Neuron (in vitro differentiated cells): ENCODE results near the gene SLCO3A1.

Source experiments
- H2AFZ ChIP-seq: one replicate; pipeline ENCODE4 v1.6.1; 2013; ENCODE audit warnings: low read depth, mild to moderate bottlenecking, inconsistent platforms, low read length, moderate library complexity
- H3K27me3 ChIP-seq: one replicate; pipeline ENCODE4 v1.6.1; 2013; ENCODE audit warnings: low read length; ENCODE audit not compliant: insufficient read depth
- H3K36me3 ChIP-seq: one replicate; pipeline ENCODE4 v1.6.1; 2013; ENCODE audit warnings: low read length; ENCODE audit not compliant: insufficient read depth
- H3K4me1 ChIP-seq: one replicate; pipeline ENCODE4 v1.6.1; 2013; ENCODE audit warnings: low read length; ENCODE audit not compliant: insufficient read depth
- H3K4me3 ChIP-seq: 2 replicates; pipeline ENCODE4 v1.5.1; 2013; ENCODE audit warnings: mild to moderate bottlenecking, low read length, moderate library complexity
- H3K9me3 ChIP-seq: one replicate; pipeline ENCODE4 v1.6.1; 2013; ENCODE audit warnings: low read length

Gene SLCO3A1

GRCh38 chr15:92021792-92022191 is 168.3 kb downstream of the SLCO3A1 start:
- no peaks in the 10 kb centered on the region for H3K36me3 ChIP-seq
- H3K27me3 ChIP-seq = no peaks in the 10 kb centered on the region
- H3K9me3 ChIP-seq = no peaks in the 10 kb centered on the region
- H2AFZ ChIP-seq = no peak overlapping the region
- no peak overlapping the region for H3K4me3 ChIP-seq
- no peaks in the 10 kb centered on the region for H3K4me1 ChIP-seq

- Histone ChIP-seq H3K4me3 (no peak overlapping the region), H3K9me3 (no peaks in the 10 kb centered on the region), H3K4me1 (no peaks in the 10 kb centered on the region), H3K36me3 (no peaks in the 10 kb centered on the region), H2AFZ (no peak overlapping the region), H3K27me3 (no peaks in the 10 kb centered on the region)
Measured at GRCh38 chr15:92023965-92024364, 170.5 kb downstream of the SLCO3A1 start.

DNA sequence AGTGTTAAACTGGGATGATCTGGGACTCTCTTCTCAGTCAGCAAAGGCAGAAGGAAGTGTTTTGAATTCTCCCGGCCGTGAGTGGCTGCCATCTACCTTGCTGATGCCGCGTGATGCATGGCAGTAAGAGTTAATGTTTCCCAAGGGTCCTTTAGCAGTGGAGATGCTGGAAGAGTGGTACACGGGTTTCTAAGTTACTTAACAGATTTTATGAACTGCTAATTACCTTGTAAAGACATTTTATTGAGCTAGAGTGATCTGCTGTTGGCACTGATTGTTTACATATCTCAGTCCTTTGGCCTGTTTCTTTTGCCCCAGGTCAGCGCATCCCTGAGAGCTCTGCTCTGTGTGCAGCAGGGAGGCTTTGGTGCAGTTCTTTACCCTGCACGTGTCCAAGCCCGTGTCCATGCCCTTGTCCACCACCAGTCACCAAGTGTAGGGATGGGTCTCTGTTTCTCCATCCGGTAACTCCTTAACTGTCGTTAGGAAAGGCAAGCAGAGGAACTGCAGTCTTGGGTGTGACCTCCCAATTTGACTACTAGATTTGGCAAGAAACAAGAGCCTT is 172.3 kb downstream of the SLCO3A1 start:
- no peaks in the 10 kb centered on the region for H3K27me3 ChIP-seq
- H3K9me3 ChIP-seq = no peaks in the 10 kb centered on the region
- no peaks in the 10 kb centered on the region for H3K36me3 ChIP-seq
- H3K4me1 ChIP-seq = no peaks in the 10 kb centered on the region
- H2AFZ ChIP-seq = no peak overlapping the region
- no peak overlapping the region for H3K4me3 ChIP-seq

GRCh38 chr15:92028389-92028724 is 174.8 kb downstream of the SLCO3A1 start:
- Histone ChIP-seq H3K27me3 (no peaks in the 10 kb centered on the region), H3K4me1 (no peaks in the 10 kb centered on the region), H2AFZ (no peak overlapping the region), H3K4me3 (no peak overlapping the region), H3K9me3 (no peaks in the 10 kb centered on the region), H3K36me3 (no peaks in the 10 kb centered on the region)

DNA sequence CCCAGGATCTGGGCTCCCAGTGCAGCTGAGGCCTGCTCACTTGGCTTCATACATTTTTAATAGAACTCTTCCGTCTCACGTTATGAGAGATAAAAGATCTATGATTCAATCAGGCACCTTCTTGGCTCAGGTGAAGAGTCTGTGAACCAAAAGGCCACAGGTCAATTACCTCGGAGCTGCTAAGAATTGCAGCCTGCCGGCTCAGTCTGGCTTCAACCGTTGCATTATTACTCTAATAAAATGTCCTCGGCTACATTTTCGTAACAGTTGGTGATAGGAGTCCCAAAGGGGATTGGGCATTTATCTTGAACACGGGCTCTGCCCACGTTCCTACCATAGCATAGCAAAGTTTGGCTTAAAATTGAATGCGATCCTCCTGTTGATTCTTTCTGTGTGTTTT is 176.3 kb downstream of the SLCO3A1 start:
- H3K4me1 ChIP-seq = no peaks in the 10 kb centered on the region
- no peaks in the 10 kb centered on the region for H3K36me3 ChIP-seq
- H3K4me3 ChIP-seq = no peak overlapping the region
- H2AFZ ChIP-seq = no peak overlapping the region
- H3K9me3 ChIP-seq = no peaks in the 10 kb centered on the region
- H3K27me3 ChIP-seq = no peaks in the 10 kb centered on the region

- Histone ChIP-seq H2AFZ (no peak overlapping the region), H3K27me3 (no peaks in the 10 kb centered on the region), H3K9me3 (no peaks in the 10 kb centered on the region), H3K4me1 (no peaks in the 10 kb centered on the region), H3K4me3 (no peak overlapping the region), H3K36me3 (no peaks in the 10 kb centered on the region)
Measured at GRCh38 chr15:92033314-92033713, 179.8 kb downstream of the SLCO3A1 start.

DNA sequence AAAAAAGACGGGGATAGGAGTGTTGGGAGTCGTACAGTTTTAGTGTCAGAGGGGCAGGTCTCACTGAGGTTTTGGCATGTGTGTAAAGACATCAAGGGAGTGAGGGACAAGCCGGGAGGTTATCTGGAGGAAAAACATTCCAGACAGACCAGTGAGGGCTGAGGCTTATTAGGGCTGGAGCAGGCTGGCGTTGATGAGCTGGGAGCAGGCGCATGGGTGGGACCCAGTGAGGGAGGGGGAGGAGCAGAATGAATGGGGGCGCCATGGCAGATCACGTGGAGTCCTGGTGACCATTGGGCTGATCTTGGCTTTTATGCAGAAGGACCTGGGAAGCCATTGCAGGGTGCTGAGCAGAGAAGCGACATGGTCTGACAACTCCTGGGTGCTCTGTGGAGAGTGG is 180.2 kb downstream of the SLCO3A1 start:
- no peak overlapping the region for H2AFZ ChIP-seq
- no peaks in the 10 kb centered on the region for H3K9me3 ChIP-seq
- no peaks in the 10 kb centered on the region for H3K4me1 ChIP-seq
- H3K4me3 ChIP-seq = no peak overlapping the region
- no peaks in the 10 kb centered on the region for H3K36me3 ChIP-seq
- no peaks in the 10 kb centered on the region for H3K27me3 ChIP-seq

- Histone ChIP-seq H2AFZ (no peak overlapping the region), H3K27me3 (no peaks in the 10 kb centered on the region), H3K4me3 (no peak overlapping the region), H3K4me1 (no peaks in the 10 kb centered on the region), H3K36me3 (no peaks in the 10 kb centered on the region), H3K9me3 (no peaks in the 10 kb centered on the region)
Measured at GRCh38 chr15:92034227-92034626, 180.7 kb downstream of the SLCO3A1 start.

GRCh38 chr15:92035551-92035950 is 182.0 kb downstream of the SLCO3A1 start:
- no peaks in the 10 kb centered on the region for H3K27me3 ChIP-seq
- H3K4me3 ChIP-seq = no peak overlapping the region
- H2AFZ ChIP-seq = no peak overlapping the region
- H3K36me3 ChIP-seq = no peaks in the 10 kb centered on the region
- no peaks in the 10 kb centered on the region for H3K9me3 ChIP-seq
- H3K4me1 ChIP-seq = no peaks in the 10 kb centered on the region

DNA sequence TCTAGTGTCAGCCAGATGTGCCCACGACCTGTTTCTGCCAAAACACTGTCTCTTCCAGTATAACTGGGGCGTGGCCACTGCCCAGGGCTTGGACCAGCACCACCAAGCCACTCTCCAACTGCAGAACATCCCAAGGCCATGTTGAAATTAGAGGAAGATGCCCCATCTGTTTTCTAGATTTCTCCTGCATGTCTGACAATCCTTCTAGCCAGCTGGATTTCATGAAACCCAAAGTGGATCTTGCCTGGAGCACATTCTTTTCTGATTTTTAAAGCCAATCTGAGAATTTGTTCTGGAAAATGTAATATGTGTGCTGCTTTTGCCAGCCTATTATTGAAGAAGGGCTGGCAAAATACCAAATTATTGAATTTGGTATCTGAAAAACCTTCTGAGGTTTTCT is 182.5 kb downstream of the SLCO3A1 start:
- no peak overlapping the region for H3K4me3 ChIP-seq
- no peaks in the 10 kb centered on the region for H3K36me3 ChIP-seq
- H3K4me1 ChIP-seq = no peaks in the 10 kb centered on the region
- H2AFZ ChIP-seq = no peak overlapping the region
- no peaks in the 10 kb centered on the region for H3K27me3 ChIP-seq
- H3K9me3 ChIP-seq = no peaks in the 10 kb centered on the region

- H3K27me3 ChIP-seq = no peaks in the 10 kb centered on the region
Measured at GRCh38 chr15:92037491-92037890, 184.0 kb downstream of the SLCO3A1 start.

GRCh38 chr15:92040350-92040749 is 186.8 kb downstream of the SLCO3A1 start:
- no peaks in the 10 kb centered on the region for H3K27me3 ChIP-seq
- no peaks in the 10 kb centered on the region for H3K4me1 ChIP-seq
- no peak overlapping the region for H3K4me3 ChIP-seq
- no peak overlapping the region for H2AFZ ChIP-seq
- H3K36me3 ChIP-seq = no peaks in the 10 kb centered on the region
- no peaks in the 10 kb centered on the region for H3K9me3 ChIP-seq

More at GRCh38 chr15:92037491-92037890, 184.0 kb downstream of the SLCO3A1 start:
- no peak overlapping the region for H2AFZ ChIP-seq
- no peaks in the 10 kb centered on the region for H3K4me1 ChIP-seq
- H3K36me3 ChIP-seq = no peaks in the 10 kb centered on the region
- H3K9me3 ChIP-seq = no peaks in the 10 kb centered on the region
- no peak overlapping the region for H3K4me3 ChIP-seq

GRCh38 chr15:92041371-92041770 is 187.9 kb downstream of the SLCO3A1 start:
- no peak overlapping the region for H3K4me3 ChIP-seq
- H3K36me3 ChIP-seq = no peaks in the 10 kb centered on the region
- no peaks in the 10 kb centered on the region for H3K27me3 ChIP-seq
- no peak overlapping the region for H2AFZ ChIP-seq
- H3K9me3 ChIP-seq = no peaks in the 10 kb centered on the region
- no peaks in the 10 kb centered on the region for H3K4me1 ChIP-seq

- H3K36me3 ChIP-seq = no peaks in the 10 kb centered on the region
- H2AFZ ChIP-seq = no peak overlapping the region
- no peaks in the 10 kb centered on the region for H3K9me3 ChIP-seq
- H3K4me1 ChIP-seq = no peaks in the 10 kb centered on the region
- H3K27me3 ChIP-seq = no peaks in the 10 kb centered on the region
- no peak overlapping the region for H3K4me3 ChIP-seq
Measured at GRCh38 chr15:92043283-92043682, 189.8 kb downstream of the SLCO3A1 start.
